H54 (cell line): Measurements from ENCODE around the gene RHBDD3.

Experiments used
- DNase-seq: peaks from one replicate; pipeline ENCODE4 v3.0.0; 2011; ENCODE audit warnings: low spot score, mixed read lengths; ENCODE audit not compliant: insufficient read length
- FAIRE-seq: peaks from 3 replicates; lab custom pipeline; 2011; peaks lifted over from hg19 to GRCh38; lab: Jason Lieb, UNC
- POLR2A ChIP-seq: IDR thresholded peaks from 2 replicates; pipeline ENCODE4 v1.6.1; 2011; ENCODE audit warnings: low read depth, mild to moderate bottlenecking, low read length

The RHBDD3 gene

DNA sequence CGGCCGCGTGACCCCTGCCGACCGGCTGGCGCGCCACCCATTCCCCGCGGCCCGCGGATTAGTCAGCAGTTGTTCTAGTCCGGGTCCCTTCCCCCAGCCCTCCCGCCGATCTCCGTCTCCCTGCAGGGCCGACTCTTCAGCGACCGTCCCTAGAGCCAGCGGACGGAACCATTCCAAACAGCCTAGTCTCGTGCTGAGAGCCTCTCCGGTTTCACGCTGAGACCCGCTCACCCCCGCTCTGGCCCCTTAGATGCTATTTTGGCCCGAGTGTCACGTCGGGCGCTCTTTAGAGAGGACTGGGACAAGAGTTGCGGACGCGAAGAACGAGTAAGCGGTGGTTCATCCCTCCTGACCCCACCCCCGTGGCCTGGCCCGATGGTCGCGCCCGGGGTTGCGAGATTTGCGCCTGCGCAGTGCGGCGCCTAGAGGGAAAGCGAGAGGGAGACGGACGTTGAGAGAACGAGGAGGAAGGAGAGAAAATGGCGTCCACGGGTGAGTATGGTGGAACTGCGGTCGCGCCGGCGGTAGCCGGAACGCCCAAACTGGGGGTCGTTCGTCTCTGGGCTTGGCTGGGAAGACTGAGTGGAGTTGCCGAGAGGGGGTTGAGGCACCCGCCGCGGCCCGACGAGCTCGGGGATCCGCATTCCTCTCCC lies at the start of gene RHBDD3, which contains the start of gene EWSR1:
Gene RHBDD3 (minus strand): TSS at position 124 of the 653 bp plus-strand sequence. CDS start 2,355 bp downstream, outside the sequence.
Gene EWSR1 (plus strand): TSS at position 411 of the 653 bp plus-strand sequence. CDS start 69 bp downstream, at position 480.
- no peak for FAIRE-seq

DNA sequence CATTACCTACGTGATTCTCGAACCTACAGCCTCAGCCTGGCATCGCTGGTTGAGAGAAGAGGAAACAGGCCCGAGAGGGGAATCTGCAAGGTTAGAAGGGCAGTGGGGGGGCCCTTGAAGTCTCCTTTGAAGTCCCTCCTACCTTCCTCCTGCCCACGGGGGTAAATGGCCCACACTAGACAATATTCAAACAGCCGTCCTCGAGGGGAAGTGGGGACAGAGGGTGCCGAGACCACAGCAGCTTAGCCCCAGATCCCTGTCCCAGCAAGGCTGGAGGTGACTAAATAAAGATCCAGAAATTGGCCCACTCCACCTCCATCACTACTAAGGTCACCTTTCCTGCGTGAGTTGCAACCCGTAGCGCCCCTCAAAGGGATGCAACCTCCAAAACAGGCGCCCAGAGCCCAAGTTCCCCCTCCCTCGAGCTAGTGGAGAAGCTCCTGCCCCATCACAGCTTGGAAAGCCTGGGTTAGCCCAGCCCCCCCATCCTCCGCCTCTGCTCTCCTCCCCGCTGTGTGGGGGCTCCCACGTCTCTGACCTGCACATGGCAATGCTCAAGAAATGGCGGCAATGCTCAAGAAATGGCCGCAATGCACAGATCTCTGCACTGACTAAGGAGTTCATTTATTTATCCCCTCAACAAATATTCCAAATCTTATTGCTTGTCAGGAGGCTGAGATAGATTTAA lies 48.5 kb upstream of the RHBDD3 start:
- TF ChIP-seq POLR2A = no peak
- FAIRE-seq (no peak), DNase-seq (no peak)

More for the DNA sequence above, at the start of gene RHBDD3, which contains the start of gene EWSR1:
- DNase-seq = peak; percentile 71
- TF ChIP-seq POLR2A = peak; percentile 59

DNA sequence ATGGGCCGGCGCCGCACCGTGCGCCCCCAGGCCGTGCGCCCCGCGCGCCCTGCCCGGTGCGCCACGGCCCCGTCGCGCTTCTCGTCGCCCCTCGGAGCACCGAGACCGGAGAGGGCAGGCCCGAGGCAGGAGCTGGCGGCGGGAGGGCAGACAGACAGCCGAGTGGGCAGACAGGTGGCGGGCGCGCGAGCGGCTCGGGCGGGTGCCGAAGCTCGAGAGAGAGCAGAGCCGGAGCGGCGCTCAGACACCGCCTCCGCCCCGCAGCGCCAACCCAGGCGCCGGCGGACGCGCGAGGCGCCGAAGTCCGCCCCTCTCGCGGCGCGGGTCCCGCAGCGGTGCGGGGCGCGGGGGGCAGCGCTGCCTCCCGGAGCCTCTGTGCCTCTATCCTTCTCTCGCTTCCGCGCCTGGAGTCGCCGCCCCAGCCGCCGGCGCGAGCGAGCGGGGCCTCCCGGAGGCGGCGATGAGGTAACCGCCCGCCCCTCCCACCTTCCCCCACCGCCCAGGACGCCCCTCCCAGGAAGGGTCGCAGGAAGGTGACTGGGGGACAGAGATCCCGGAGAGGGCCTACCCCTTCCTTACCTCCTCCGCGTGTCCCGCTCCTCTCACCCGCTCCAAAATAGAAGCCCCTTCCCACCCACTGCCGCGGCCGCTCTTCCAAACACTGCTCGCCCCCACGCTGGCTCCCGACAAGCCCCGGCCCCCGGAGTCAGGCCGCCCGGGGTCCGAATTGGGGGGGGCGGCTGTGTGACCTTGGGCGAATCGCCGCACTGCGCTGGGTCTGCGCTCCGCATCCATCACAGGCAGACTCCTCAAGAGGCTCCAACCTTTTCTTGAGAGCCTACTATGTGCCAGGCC lies 47.7 kb upstream of the RHBDD3 start, which contains the start of gene RASL10A:
Gene RASL10A (minus strand): TSS at position 412 of the 855 bp plus-strand sequence. CDS start 451 bp downstream, outside the sequence.
- DNase-seq (no peak), FAIRE-seq (no peak)
- no peak for TF ChIP-seq POLR2A

DNA sequence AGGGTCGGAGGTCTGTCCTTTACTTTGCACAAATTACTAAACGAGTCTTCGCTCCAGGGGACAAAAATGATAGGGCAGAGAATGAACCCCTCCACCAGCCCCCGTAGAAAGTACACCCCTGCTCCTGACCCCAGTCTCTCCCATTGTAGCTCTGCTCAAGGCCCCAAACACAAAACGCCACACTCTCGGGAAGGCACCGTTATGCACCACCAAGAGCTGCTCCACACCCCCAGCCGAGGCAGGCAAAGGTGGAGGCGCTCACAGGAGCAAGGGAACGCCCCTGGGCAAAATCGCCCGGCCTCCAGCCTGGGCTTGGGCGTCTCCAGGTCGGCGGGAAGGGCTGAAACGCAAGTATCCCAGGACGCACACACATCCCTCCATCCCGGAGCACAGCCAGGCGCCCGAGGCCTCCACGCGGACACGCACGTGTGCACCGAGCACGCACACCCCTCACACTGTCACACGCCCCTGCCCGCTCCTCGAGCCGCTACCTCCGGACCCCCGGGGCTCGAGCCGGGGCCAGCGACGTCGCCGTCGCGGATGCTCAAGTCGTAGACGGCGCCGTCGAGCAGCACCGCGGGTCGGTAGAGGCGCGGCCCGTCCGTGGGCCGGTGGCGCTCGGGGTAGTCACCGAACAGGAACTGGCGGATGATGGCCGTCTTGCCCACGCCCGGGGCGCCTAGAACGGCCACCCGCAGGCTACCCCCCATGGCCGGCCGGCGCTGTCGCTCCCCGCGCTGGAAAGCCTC lies 46.9 kb upstream of the RHBDD3 start:
- DNase-seq (no peak), FAIRE-seq (no peak)
- no peak for TF ChIP-seq POLR2A

DNA sequence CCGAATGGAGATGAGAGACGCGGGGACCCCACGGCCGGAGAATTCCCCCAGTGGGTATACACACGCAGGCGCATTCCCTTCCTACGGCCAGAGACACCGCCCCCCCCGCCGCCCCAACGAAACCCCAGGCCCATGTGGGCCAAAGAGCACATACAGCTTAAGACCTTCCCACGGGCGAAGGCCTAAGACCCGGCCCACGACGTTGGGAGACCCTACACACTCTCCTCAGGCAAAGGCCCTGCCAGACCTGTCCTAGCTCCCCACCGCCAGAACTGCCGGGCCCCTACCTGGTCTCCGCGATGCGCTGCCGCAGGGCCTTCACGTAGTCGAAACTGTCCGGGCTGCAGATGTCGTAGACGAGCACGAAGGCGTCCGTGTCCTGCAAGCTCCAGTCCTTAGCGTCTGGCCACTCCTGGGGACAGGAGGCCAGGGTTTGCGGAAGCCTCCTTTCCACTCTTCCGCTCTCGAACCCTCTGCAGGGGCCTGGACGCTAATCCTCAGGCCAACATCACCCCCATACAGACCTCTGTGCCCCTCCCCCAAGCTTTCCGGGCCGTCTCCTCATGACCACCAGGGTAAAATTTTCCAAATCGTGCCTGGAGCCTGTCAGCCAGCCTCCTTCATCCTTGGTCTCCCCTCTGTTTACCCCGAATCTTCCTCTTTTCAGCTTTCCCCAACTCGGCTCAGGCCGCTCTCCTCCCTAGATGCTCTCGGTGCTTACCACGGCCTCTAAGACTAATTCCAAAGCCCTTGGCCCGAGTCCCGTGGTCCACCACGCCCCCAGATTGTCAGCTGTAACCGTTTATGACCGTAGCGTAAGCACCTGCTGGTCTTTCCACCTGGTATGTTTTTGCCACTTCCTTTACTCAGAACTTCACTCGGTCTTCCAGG lies 46.0 kb upstream of the RHBDD3 start:
- no peak for DNase-seq
- no peak for FAIRE-seq
- no peak for TF ChIP-seq POLR2A

DNA sequence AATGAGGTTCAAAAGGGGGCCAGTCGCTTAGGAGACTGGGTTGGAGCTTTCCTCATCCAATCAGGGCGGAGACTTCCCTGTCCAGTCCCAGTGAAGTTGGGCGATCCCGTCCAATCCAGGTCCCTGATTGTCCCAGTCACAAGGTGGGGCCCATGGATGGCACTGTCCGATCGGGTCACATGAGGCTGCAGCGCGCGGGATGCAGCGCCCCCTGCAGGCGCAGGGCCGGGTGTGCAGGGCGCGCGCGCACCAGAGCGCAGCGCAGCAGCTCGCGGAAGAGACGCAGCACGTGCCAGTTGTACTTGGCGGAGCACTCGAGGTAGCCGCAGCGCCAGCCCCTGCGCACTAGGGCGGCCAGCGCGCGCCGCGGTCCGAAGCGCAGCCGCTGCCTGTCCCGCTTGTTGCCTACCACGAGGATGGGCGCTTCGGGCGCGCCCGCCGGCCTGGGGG lies 45.4 kb upstream of the RHBDD3 start:
- FAIRE-seq (no peak), DNase-seq (no peak)
- TF ChIP-seq POLR2A = no peak

DNA sequence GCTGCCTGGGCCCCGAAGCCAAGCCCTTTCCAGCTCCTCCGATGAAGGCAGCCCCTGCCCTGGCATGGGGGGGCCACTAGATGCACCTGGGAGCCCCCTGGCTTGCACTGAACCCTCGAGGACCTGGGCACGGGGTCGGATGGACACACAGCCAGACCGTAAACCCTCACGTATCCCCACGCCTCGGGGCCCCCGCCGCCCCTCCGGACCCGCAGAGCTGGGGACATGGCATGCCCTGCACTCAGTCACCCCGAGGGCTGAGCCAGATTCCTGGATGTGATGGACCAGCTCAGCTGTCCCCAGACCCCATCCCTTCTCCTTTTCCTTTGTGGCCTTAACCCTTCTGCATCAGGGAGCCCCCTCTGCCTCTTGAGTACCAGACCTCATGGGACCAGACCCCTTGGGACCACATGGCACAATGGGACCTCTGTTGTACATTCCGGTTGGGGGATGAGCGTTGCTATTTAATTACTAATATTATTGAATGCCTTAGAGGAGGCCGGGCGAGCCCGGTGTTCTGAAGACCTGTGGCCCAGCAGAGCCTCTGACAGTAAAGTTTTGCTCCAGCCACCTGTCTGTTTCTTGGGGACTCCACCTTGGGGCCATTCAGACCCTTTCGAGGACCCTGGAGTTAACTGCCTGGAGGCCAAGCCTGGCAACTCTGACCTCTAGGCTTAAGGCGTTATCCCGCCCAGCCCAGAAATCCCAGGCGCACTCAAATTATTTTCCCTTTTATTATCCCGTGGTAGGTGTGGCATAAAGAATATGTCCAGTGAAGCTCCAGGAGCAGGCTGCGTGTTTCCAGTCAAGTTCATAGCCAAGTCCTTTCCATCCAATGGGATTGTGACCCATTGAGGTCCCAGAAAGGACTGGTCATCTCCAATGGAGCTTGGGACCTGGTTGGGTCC lies 44.7 kb upstream of the RHBDD3 start:
- FAIRE-seq = no peak
- TF ChIP-seq POLR2A = no peak
- DNase-seq = no peak

DNA sequence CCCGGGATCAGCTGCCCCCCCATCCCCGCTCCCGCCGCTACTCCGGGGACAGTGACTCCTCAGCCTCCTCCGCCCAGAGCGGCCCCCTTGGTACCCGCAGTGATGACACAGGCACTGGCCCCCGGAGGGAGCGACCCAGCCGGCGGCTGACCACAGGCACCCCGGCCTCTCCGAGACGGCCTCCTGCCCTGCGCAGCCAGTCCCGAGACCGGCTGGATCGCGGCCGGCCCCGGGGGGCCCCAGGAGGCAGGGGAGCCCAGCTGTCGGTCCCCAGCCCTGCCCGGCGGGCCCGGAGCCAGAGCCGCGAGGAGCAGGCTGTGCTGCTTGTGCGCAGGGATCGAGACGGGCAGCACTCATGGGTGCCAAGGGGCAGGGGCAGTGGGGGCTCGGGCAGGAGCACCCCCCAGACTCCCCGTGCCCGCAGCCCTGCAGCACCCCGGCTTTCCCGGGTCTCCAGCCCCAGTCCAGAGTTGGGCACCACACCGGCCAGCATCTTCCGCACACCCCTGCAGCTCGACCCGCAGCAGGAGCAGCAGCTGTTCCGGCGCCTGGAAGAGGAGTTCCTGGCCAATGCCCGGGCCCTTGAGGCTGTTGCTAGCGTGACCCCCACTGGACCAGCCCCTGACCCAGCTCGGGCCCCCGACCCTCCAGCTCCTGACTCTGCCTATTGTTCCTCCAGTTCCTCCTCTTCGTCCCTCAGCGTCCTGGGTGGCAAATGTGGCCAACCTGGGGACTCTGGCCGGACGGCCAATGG lies 43.9 kb upstream of the RHBDD3 start:
- no peak for TF ChIP-seq POLR2A
- no peak for DNase-seq
- no peak for FAIRE-seq

DNA sequence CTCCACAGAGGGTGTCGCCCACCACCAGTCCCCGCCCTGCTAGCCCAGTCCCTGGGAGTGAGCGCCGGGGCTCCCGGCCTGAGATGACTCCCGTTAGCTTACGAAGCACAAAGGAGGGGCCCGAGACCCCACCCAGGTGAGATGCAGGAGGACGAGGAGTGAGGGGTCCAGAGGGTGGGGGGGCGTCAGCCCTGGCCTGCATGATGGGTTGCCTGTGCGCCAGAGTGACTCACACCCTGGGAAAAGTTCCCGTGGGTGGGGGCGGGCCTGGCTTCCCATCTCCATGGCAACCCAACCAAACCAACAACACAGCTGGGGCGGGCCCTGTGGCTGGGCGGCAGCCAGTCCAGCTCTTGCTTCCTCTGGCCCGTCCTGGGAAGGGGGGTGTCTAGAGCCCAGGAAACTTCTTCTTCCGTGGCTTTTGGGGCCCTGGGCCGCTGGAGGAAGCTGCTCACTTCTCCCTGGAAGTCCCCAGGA lies 43.1 kb upstream of the RHBDD3 start:
- FAIRE-seq (peak; percentile 52), DNase-seq (peak; percentile 93)
- no peak for TF ChIP-seq POLR2A

DNA sequence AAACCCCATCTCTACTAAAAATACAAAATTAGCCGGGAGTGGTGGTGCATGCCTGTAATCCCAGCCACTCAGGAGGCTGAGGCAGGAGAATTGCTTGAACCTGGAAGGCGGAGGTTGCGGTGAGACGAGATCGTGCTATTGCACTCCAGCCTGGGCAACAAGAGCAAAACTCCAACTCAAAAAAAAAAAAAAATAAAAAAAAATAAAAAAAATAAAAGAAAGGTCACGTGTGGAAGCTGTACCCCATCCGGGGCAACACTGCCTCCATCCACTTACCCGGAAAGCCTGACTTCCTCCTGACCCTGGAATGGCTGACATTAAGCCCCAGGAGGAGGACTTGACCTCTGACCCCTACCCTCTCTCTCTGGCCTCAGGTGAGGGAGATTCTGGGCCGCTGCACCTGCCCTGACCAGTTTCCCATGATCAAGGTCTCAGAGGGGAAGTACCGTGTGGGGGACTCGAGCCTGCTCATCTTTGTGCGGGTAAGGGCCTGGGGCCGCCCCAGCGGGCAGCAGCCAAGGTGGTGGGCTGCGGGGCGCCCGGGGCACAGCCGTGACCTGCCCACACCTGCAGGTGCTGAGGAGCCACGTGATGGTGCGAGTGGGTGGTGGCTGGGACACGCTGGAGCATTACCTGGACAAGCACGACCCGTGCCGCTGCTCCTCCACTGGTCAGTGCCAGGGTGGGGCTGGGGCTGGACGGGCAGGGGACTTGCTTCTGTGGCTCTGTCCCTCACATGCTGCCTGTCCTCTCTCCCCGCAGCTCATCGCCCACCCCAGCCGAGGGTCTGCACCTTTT lies 42.5 kb upstream of the RHBDD3 start:
- no peak for TF ChIP-seq POLR2A

More for the DNA sequence above, 42.5 kb upstream of the RHBDD3 start:
- no peak for DNase-seq
- no peak for FAIRE-seq
